B cell (primary cell): ENCODE results near the gene ALDH1A2. TPM values are rescaled to one million over a fixed set of nuclear protein-coding genes. Genes with fewer than 3 reads are reported as not detected.

ENCODE experiments used
- ATAC-seq: fragments of 200-7000 bp; cut with Tn5 transposase; one replicate; pipeline ENCODE4 v1.10.0; 2021; ENCODE audit warnings: low read depth, mild to moderate bottlenecking, moderate number of reproducible peaks, moderate library complexity
- CTCF ChIA-PET: fragments of 350-600 bp; sonication (Branson Sonifier 250); formaldehyde crosslinking; loops from one replicate; lab custom pipeline; 2021; ENCODE audit warnings: antibody characterized with exemption, inconsistent platforms; lab: Charles Lee
- POLR2A ChIA-PET: fragments of 350-600 bp; sonication (Branson Sonifier 250); formaldehyde crosslinking; loops from one replicate; lab custom pipeline; 2021; ENCODE audit warnings: antibody characterized with exemption; lab: Charles Lee
- DNase-seq: peaks from one replicate; pipeline ENCODE4 v3.0.0; 2013
- H2AFZ ChIP-seq: 2 replicates; pipeline ENCODE4 v1.6.1; 2012; ENCODE audit warnings: mild to moderate bottlenecking, low read depth, low read length; ENCODE audit not compliant: insufficient read depth, poor library complexity, severe bottlenecking
- H3K27ac ChIP-seq, 2 donors: 1 replicate in 1 of 2; 2 replicates in 1 of 2; pipeline ENCODE4 v1.5.1; 2012 to 2013; ENCODE audit warnings: low read length in 2 of 2, mild to moderate bottlenecking in 2 of 2, moderate library complexity in 1 of 2
- H3K27me3 ChIP-seq, 4 experiments: fragments of 200-600 bp in 1 of 4; sonication (generic) in 1 of 4; replicated peaks in 1 of 4; 1 replicate in 2 of 4; 2 replicates in 2 of 4; pipeline versions ENCODE4 v1.6.1 to v1.7.0; 2013 to 2016; ENCODE audit warnings: low read length in 3 of 4, mild to moderate bottlenecking in 2 of 4, mixed read lengths in 1 of 4, moderate library complexity in 1 of 4; ENCODE audit not compliant: insufficient read depth in 4 of 4, control insufficient read depth in 3 of 4; ENCODE audit errors: control extremely low read depth in 1 of 4
- H3K36me3 ChIP-seq, 2 experiments: replicated peaks in 1 of 2; 1 replicate in 1 of 2; 2 replicates in 1 of 2; pipeline versions ENCODE4 v1.6.1 to v1.7.1; 2013; ENCODE audit warnings: low read length in 1 of 2; ENCODE audit not compliant: insufficient read depth in 2 of 2, control insufficient read depth in 1 of 2; ENCODE audit errors: control extremely low read depth in 1 of 2, extremely low read depth in 1 of 2
- H3K4me1 ChIP-seq, 2 donors: fragments of 200-600 bp in 1 of 2; sonication (generic) in 1 of 2; 1 replicate in 1 of 2; 2 replicates in 1 of 2; pipeline versions ENCODE4 v1.5.1 to v1.6.1; 2013 to 2017; ENCODE audit warnings: low read length in 2 of 2; ENCODE audit not compliant: control insufficient read depth in 2 of 2, insufficient read depth in 2 of 2
- H3K4me2 ChIP-seq: replicated peaks from 2 replicates; pipeline ENCODE3; 2012; ENCODE audit warnings: mild to moderate bottlenecking, low read depth, low read length; ENCODE audit not compliant: poor library complexity, severe bottlenecking
- H3K4me3 ChIP-seq, 5 experiments: fragments of 200-600 bp in 1 of 5; sonication (generic) in 1 of 5; 1 replicate in 3 of 5; 2 replicates in 2 of 5; pipeline versions ENCODE4 v1.5.1 to v1.7.0; 2011 to 2016; ENCODE audit warnings: low read length in 4 of 5, mild to moderate bottlenecking in 4 of 5, low read depth in 2 of 5, control low read depth in 1 of 5, moderate library complexity in 1 of 5; ENCODE audit not compliant: insufficient read depth in 1 of 5; ENCODE audit errors: control extremely low read depth in 1 of 5, extremely low read depth in 1 of 5
- H3K79me2 ChIP-seq: fragments of 200-600 bp; sonication (generic); one replicate; pipeline ENCODE4 v1.6.0; 2016; ENCODE audit warnings: low read length; ENCODE audit not compliant: control insufficient read depth, insufficient read depth
- H3K9ac ChIP-seq: fragments of 200-600 bp; sonication (generic); 2 replicates; pipeline ENCODE4 v1.6.1; 2017; ENCODE audit warnings: mild to moderate bottlenecking, low read length, moderate library complexity
- H3K9me3 ChIP-seq, 3 donors: one replicate each; pipeline versions ENCODE4 v1.6.1 to v1.7.1; 2013; ENCODE audit warnings: low read length in 2 of 3; ENCODE audit not compliant: control insufficient read depth in 2 of 3, insufficient read depth in 1 of 3; ENCODE audit errors: control extremely low read depth in 1 of 3
- H4K20me1 ChIP-seq: 2 replicates; pipeline ENCODE4 v1.6.0; 2012; ENCODE audit warnings: mild to moderate bottlenecking, low read length; ENCODE audit not compliant: insufficient read depth, control insufficient read depth, poor library complexity, severe bottlenecking
- H3K27ac Mint-ChIP-seq: one replicate; pipeline ENCODE4 v1.8.0; 2021; ENCODE audit warnings: mixed read lengths
- H3K27me3 Mint-ChIP-seq: one replicate; pipeline ENCODE4 v1.8.0; 2021; ENCODE audit warnings: mixed read lengths
- H3K4me1 Mint-ChIP-seq: one replicate; pipeline ENCODE4 v1.8.0; 2021; ENCODE audit warnings: mixed read lengths
- H3K4me3 Mint-ChIP-seq: one replicate; pipeline ENCODE4 v1.8.0; 2021; ENCODE audit warnings: mixed read lengths
- H3K9me3 Mint-ChIP-seq: one replicate; pipeline ENCODE4 v1.8.0; 2022; ENCODE audit warnings: mixed read lengths; ENCODE audit not compliant: insufficient read depth
- CTCF ChIP-seq: fragments of 200-600 bp; IDR thresholded peaks from one replicate; pipeline ENCODE4 v1.8.0; 2022; ENCODE audit warnings: antibody characterized with exemption, mild to moderate bottlenecking
- EZH2 ChIP-seq: IDR thresholded peaks from 2 replicates; pipeline ENCODE4 v1.6.1; 2012; ENCODE audit warnings: borderline replicate concordance, low read depth, mild to moderate bottlenecking, moderate library complexity, low read length; ENCODE audit not compliant: insufficient read depth, poor library complexity, severe bottlenecking
- WGBS: methylation state at CpG from one replicate; pipeline ENCODE4 v1.1.5; 2013; ENCODE audit warnings: missing lambda C conversion rate; ENCODE audit not compliant: insufficient coverage; 5-methylcytosine and 5-hydroxymethylcytosine counted together
- intact Hi-C: fragments of 100-400 bp; cut with micrococcal nuclease; formaldehyde crosslinking; loops from one replicate; pipeline ENCODE4 v1.10.0; 2022
- polyA plus RNA-seq: library from polyadenylated mRNA; depleted of rRNA; stranded (reverse); fragments of >200 nt; gene quantifications from 2 replicates; pipeline ENCODE4 v1.2.3, GENCODE V29; 2012
- total RNA-seq, 2 donors: library from RNA; stranded (reverse); fragments of 120-200 nt in 1 of 2; gene quantifications; 1 replicate in 1 of 2; 2 replicates in 1 of 2; pipeline versions ENCODE4 v1.2.3 to v1.2.4, GENCODE V29; 2013 to 2022

The ALDH1A2 gene
- total and polyA plus RNA-seq, 2 donors (not counting 1 experiment from before 2014, with no cell fraction given), result not detected

GRCh38 chr15:58066042-58066867 is 744 bp upstream of the ALDH1A2 start:
- Histone ChIP-seq H3K4me2 (peak overlapping the region; percentile 80), H3K4me3 (peak overlapping the region in 4 of 5 experiments; percentile 26 to 52 (median 44)), H3K4me1 (peaks cover 10 to 19% of the 10 kb centered on the region in 2 donors), H3K36me3 (no peaks in the 10 kb centered on the region), H3K9me3 (peaks cover 0 to 8% (median 0%) of the 10 kb centered on the region in 3 donors), H3K27me3 (peaks cover 3 to 42% (median 37%) of the 10 kb centered on the region in 4 experiments), H3K79me2 (no peaks in the 10 kb centered on the region), H3K9ac (peak overlapping the region; percentile 50), H4K20me1 (no peaks in the 10 kb centered on the region), H2AFZ (peak overlapping the region; percentile 61), H3K27ac (no peak overlapping the region)
- Mint-ChIP-seq H3K9me3 (no peaks in the 10 kb centered on the region), H3K27ac (no peak overlapping the region), H3K4me1 (peaks cover 11% of the 10 kb centered on the region), H3K4me3 (peak overlapping the region; percentile 78), H3K27me3 (peaks cover 54% of the 10 kb centered on the region)
- CTCF ChIA-PET, result interaction anchor here (0.9 to 1.0 kb wide), 2 partner anchors 15 to 21 kb away, joined by 3 read pairs; no protein-coding TSS in a partner anchor
- POLR2A ChIA-PET, result no interaction called here
- TF ChIP-seq EZH2 (no peak), CTCF (peak; percentile 65)
- ATAC-seq (peak; percentile 71), DNase-seq (peak; percentile 53)
- WGBS, result 9% methylated on average over 55 of the region's 59 CpGs
- intact Hi-C loops, result no loop called here

DNA sequence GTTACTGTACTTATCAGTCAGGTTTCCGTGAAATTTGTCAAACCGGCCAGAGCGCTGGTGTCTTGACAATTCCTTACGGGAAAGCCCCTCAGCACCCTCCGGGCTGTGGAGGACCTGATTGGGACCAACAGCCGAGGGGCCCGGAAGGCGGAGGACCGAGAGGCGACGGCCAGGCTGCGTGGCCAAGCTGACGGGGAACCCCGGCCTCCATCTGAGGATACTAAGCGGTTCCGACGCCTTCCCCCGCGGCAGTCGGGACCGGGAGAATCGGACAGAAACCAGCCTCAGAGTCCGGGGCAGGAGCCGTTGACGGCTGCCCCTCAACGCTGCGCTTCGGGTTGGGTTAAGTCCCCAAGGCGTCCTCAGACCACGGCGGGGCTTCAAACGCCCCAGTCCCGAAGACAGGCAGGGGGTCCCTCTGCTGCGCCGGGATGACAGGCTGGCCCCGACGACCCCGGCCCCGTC is 499 bp downstream of the ALDH1A2 start:
- Histone ChIP-seq H3K79me2 (no peaks in the 10 kb centered on the region), H3K36me3 (no peaks in the 10 kb centered on the region), H4K20me1 (no peaks in the 10 kb centered on the region), H3K4me3 (peak overlapping the region in 2 of 5 experiments; percentile 43 to 52), H3K27ac (no peak overlapping the region), H3K9me3 (peaks cover 0 to 8% (median 0%) of the 10 kb centered on the region in 3 donors), H2AFZ (peak overlapping the region; percentile 61), H3K4me2 (peak overlapping the region; percentile 80), H3K4me1 (peaks cover 10 to 19% of the 10 kb centered on the region in 2 donors), H3K27me3 (peaks cover 3 to 46% (median 39%) of the 10 kb centered on the region in 4 experiments), H3K9ac (peak overlapping the region; percentile 50)
- ChIA-PET POLR2A (no interaction called here), CTCF (no interaction called here)
- no peak for TF ChIP-seq CTCF
- TF ChIP-seq EZH2, result peak; percentile 20
- ATAC-seq, result no peak
- Mint-ChIP-seq H3K27ac (no peak overlapping the region), H3K9me3 (no peaks in the 10 kb centered on the region), H3K4me3 (peak overlapping the region; percentile 54), H3K27me3 (peaks cover 52% of the 10 kb centered on the region), H3K4me1 (peaks cover 11% of the 10 kb centered on the region)
- intact Hi-C loops, result no loop called here
- 11% methylated on average over 39 of the region's 39 CpGs for WGBS
- DNase-seq, result peak; percentile 30
